GM21423 (cell line): ENCODE data around the gene BMP3.

Experiments used
- ATAC-seq: cut with Tn5 transposase; IDR thresholded peaks from one replicate; pipeline ENCODE4 v1.9.1; 2021; ENCODE audit warnings: mild to moderate bottlenecking, moderate library complexity; ENCODE audit not compliant: unreplicated experiment

The BMP3 gene

DNA sequence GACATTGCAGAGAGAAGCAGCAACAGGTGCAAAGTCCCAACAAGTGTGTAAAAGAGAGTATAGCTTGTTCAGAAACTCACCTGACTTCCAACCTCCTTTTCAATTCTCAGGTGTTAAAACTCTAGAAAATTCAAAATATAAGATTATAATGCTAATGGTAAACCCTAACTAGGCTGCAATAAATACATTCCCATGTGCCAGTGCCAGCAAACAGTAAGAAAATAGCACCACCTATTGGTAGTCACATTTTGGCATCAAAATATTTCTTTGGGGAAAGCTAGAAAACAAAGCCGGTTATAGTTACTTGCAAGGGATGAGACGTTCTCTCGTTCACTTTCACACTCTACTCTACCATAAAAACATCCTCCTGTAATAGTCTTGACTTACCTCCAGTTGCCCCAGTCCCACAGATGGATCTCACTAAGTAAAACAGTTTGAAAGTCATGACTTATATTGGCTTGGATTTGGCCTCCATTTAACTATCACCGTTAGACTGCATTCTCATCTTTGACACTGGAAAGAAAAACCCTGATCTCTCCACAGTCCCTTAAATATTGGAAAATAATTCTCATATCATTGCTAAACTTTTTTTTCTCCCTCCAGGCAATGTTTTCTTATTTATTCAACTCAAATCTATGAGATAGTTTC is 9.6 kb downstream of the BMP3 start:
- no peak for ATAC-seq

DNA sequence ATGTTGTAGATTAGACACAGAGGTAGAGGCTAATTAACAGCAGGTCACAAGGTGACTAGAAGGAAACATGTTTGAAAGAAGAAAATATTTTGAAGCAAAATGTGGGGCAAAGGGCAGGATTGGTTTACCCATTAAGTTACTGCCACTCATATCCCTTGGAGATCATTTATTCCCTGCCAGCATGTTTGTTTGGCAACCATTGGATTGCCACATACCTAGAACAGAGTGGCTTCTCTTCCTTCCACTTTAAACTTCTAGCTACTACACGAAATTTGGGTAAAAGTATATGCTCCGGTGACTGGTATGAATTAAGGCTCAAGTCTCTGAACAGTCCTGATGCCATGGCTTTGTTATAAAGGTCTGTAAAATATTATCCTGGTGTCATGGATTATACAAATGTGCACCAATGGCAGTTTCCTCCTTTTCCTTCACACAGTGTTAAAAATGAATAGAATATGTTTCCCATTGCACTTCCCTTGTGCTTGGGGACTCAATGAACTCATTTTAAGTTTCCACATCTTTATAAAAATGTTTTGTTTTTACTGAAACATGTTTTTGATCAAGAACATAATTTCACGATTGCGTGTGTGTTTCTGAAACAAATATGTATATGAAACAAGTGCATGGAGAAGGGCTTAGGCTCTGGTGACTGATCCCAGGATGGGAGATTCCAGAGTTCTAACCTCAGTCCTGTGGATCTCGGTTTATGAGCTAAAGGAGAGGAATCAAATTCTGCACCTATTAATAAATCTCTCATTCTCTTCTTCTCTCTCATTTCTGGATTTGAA is 12.3 kb downstream of the BMP3 start:
- ATAC-seq, result no peak

DNA sequence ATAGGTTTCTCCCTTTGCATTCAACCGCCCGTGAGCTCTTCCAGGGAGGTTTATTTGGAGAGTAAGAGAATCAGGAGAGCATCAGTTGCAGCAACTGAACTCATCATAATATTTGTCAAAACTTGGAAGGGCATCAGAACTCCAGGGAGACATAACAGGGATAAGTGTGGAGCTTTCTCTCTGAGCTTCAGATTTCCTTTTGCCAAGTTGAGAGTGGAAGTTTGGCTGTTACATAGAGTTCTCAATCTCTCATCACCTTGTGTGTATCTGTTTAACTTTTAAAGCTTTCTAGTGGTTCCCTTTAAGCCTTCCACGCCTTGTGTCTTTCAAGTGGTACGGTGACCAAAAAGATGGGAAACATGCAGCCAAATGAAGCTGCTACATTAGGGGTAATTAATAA is 18.8 kb downstream of the BMP3 start:
- no peak for ATAC-seq

DNA sequence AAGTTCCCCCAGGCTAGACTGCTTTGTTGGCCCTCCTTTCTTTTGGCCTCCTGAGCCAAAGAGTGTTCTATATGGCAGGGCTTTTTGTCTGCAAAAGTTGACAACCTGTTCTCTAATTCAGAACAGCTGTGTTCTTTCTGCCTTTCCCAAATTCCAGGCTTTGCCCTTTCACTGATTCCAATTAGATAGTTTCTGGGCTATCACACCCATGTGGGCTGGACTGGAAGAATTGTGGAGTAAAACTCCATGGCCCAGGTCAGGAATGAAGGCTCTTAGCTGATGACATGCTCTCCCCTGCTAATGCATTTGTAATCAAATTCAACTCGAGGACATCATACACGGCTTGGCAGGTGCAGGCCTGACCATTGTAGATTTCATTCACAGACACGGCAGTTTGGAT is 19.4 kb downstream of the BMP3 start:
- no peak for ATAC-seq

DNA sequence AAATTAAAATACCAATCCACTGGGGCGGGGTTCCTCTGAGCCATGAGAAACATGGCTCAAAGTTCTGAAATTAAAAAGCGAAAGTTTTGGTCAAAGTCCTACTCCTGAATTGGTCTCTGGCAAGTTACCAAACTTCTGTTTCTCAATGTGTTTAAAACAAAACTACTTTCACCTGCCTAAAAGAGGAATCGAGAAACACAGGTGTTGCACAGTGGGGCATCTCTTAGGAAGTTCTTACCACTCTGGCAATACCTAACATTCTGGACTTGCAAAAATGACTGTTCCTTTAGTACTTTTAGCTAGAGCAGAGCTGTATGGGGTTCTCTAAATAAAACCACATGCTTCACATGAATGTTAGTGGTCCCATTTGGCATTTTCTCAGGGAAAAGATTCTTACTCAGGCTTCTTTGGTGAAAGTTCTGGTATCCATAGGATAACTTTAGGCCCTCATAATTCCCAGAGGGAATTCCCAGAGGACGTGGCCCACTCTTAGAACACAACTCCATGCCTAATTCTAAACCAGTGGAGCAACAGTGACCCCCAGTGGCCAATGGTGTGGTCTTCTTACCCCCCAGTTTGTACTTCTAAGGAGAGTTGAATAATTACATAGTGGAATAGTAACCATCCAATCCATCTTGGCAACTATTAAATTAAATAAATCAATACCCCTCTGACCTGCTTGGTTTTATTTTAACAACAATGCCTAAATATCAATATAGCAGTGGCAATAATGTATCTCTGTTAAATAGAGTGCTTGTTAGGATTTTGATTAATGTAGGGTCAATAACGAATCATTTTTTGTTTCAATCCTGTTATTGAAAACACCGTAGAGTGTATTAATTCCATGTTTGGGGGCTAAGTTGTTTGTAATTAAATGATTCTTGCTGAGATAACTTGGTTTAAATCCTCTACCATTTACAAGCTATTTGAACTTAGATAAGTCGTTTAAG is 21.9 kb downstream of the BMP3 start:
- ATAC-seq, result peak; percentile 99

DNA sequence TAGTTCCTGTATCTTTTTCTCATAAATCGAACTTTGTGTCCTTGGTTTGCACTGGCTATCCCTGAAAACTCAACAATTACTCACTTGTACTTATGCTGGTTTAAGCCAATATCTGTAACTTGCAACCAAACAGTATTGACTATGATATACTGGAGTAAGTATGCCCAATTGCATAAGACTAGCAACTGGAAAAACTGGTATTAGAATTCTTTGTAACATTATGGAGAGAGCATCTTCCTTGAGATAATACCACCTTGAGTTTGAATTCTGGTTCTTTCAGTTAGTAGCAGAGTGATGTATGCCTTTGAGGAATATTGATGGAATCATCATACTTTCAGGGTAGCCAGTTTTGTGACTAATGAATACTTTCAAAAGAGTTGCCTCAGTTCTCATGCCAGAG is 28.1 kb downstream of the BMP3 start:
- no peak for ATAC-seq

DNA sequence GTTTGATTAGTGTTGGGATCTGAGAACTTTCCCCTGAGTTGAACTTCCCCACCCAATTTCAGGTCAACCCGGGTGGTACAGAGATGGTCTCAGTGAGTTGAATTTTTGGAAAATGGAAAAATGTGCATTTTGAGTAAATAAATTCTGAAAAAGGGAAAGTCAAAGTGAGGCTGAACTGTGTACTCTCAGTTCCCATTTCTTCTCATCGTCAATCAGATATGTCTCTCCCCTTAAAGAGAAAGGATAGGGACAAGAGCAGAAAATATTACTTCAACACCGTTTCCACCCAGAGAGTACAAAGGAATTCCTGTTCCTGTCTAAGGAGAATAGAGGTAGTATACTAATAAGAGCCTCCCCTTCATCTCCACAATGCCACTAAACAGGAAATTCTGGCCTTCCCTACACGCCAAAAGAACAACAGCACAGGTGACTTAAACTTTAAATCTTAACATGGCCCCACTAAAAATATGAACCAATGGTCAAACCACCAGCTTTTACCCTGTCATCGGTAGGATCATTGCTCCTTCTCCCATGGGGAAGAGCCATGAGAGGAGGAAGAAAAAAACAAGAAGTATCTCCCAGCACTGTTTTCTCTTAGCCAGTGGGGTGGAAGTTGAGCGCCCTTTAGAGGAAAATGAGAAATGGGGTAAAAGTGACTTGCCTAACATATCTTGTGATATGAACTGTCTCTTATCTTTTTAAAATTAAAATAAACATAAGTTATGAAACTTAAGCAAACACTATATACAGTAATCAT is 30.3 kb downstream of the BMP3 start:
- no peak for ATAC-seq

DNA sequence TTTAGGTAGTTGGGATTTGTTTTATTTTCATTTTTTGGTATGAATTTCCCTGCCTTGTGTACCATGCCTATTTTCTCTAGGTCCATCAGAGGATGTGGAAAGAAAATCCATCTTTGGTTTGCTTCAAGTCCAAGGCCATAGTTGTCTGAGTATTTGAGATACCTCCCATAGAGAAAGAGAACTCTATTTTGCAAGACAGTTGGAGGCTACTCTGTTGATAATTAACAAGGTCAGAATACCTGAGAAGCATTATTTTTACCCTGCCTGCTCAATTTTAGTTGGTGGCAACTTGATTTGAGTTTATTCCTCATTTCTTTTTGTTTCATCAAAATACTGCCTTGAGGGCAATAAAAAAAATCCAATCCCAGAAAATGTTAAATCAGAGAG is 30.8 kb downstream of the BMP3 start:
- ATAC-seq, result no peak

DNA sequence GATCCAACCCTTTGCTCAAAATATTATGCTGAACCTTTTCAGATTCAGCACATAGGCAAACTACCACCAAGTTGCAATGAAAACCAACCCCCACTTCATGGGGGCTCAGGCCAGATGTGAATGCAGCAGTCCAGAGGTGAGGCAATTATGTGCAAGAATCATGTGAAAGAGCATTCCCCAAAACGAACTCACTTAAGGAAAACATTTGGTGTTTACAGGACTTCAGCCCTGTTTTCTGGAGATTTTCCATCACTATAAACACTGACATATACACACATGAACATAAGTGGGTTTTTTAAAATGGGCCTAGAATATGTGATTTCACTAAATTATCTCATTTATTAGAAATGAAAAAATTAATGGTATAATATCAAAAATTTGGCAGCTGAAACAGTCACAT is 31.5 kb downstream of the BMP3 start:
- no peak for ATAC-seq

DNA sequence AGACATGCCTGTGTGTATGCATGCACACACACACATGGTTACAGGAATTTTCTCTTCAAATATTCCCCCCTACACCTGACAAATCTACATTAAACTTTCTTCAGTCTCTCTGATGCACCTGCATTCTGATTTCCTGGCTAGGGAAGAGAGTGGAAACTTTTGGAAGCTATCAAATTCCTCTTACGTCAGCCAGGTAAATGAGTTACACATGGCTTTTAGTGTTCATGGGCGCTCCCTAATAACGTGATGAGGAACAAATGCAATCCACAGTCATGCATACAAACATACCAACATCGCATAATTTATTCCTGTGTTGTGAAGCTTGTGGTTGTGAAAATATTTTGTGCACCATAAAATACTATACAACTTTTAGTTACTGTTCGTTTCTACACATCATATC is 34.9 kb downstream of the BMP3 start:
- no peak for ATAC-seq

DNA sequence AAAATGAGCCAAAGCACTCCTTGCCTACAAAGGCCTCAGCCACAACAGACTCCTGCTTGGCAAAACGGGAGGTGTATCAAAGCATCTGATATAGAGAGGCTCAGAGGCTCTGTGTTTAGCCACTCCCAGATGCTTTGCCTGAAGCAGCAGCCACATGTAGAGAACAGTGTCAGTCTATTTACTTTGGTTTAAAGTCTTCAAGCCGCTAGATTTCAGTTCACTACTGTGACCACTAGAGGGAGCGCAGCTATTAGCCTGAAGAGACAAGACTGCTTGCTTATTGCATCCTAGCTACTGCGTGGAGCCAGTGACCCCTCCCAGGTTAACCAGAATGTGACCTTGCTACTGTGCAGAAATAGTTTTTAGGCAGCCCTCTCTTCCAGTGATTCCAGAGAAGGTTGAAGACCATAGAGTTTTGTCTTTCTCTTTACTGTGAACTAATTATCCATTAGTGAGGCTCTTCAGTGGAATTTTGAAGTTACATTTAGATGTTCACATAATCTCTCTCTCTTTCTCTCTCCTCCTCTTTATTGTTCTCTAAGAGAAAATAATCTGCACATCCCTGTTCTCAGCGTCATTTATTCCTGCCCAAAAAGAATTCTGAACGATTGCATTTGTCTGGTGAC is 39.3 kb downstream of the BMP3 start:
- ATAC-seq, result peak; percentile 98

DNA sequence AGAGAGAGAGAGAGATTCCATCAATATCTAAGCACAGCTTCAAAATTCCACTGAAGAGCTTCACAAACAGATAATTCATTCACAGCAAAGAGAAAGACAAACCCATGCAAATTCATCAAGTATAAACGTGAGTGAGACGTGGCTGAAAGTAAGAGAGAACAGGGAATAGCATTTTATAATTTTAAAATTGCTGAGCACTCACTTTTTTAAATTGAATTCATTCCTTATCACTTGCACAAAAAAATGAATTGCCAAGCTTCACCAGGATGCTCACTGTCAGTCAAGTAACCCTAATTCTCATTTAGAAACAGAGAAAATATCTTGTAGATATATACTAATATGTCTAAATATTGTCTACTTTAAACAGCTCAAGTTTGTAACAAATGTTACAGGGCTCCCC is 40.5 kb downstream of the BMP3 start:
- ATAC-seq, result no peak

DNA sequence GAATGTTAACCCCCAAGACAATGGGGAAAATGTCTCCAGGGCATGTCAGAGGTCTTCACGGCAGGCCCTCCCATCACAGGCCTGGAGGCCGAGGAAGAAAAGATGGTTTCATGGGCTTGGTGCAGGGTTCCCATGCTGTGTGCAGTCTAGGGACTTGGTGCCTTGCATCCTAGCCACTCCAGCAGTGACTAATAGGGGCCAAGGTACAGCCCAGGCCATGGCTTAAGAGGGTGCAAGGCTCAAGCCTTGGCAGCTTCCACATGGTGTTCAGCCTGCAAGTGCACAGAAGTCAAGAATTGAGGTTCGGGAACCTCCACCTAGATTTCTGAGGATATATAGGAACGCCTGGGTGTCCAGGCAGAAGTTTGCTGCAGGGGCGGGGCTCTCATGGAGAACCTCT is 50.6 kb downstream of the BMP3 start:
- no peak for ATAC-seq

DNA sequence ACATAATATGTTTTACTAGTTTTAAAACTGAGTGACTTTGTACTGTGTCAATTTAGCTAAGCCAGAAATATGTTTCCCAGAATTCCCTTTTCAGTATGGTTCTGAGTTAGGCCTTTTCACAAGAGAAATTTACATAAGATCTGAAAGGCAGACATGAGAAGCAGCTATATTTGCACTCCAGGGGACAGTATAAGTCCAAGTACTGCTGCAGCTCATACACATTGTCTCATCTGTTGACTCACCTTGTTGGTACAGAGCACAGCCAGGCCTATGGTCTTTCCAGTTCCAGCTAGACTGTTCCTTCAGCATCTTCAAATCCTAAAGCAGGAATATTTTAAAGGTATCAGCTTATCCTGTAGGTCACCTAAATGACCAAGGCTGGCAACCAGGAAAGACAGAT is 53.5 kb downstream of the BMP3 start:
- no peak for ATAC-seq

DNA sequence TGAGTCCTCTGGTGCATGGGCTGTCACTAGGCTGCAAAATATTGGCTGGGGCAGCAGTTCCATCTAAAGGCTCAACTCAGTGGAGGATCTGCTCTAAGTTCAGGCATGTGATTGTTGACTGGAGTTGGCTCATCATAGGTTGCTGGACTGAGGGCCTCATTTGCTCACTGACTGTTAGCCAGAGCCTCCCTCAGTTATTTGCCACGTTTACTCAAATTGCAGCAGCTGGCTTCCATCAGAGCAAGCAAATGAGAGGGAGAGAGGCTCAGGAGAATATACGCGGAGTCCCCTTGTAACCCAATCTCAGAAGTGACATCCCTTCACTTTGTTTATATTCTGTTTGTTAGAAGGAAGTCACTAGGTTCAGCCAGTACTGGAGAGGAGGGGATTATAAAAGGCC is 54.1 kb downstream of the BMP3 start:
- ATAC-seq, result no peak

DNA sequence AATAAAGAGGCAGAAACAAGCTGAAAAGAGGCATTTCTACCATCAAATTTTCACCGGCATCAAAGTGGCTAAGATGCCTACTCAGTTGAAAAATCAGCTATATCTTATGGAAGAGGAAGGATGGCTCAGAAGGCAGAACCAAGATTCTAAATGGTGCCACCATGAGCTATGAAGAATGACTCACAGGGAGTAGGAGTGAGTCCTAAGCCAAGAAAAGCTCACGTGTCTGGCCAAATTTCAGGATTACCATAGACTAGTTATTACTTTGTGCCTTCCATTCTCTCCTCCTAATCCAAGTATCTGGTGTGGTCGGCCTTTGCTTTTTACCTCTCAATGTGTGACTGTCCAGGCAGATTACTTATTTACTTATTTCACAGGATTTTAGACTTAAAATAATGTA is 54.8 kb downstream of the BMP3 start:
- no peak for ATAC-seq

DNA sequence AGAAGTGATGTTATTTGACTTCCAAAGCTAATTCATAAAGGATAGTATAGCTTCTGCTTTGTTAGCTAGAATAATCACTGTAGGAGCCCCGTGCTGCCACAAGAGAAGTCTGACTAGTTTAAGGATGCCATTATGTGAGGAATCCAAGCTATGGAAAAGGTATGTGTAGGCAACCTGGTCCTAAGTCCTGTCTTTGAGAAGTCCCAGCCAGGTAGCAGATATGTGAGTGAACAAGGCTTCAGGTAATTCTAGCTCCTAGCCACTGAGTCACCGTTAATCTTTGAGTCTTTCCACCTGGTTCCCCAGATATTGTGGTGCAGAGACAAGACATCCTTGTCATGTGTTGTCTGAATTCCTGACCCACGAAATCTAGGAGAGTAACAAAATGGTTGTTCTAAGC is 55.5 kb downstream of the BMP3 start:
- ATAC-seq, result no peak

DNA sequence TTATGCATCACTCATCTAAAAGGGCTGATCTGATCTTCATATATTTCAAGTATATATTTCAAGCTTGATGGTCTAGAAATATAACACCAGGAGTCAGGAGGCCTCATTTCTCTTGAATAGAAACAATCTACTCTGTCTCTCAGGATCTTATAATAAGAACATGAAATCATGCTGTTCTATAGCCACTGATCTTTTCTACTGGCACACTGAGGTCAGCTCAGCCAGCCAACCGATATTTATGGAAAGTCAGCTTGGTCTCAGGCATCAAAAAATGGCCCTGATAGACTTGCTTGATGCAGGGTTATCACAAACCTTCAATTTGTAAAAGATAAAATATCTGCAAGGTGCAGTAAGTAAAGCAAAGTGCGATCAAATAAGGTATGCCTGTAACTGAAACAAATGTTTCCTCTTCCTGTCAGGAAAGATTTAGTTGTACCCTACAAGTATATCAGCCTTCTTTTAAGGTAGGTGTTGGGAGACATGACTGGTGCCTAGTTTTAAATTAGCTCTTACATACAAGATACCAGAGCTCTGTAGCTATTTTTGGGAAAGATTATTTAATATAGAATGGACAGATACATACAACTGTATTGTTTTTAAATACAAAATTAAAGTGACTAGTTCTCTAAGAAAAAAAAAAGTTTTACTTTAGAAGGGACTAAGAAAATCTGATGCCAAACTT is 63.4 kb downstream of the BMP3 start:
- no peak for ATAC-seq

DNA sequence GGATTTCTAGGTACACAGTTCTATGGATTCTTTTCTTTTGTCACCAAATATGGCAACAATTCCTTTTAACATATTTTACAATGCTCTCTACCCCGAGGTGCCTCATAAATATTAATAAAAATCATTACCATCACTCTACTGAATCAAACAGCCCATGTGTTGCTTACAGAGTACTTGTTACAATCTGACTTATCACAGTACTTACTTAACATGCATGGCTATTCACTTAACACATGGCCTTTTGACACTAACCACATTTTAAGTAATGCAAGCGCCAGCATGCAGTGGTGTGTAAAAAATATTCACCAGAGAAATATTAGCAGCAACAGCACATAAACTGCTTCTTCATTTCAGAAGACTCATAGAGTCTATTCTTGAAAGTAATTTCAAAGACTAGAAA is 64.9 kb downstream of the BMP3 start:
- no peak for ATAC-seq

DNA sequence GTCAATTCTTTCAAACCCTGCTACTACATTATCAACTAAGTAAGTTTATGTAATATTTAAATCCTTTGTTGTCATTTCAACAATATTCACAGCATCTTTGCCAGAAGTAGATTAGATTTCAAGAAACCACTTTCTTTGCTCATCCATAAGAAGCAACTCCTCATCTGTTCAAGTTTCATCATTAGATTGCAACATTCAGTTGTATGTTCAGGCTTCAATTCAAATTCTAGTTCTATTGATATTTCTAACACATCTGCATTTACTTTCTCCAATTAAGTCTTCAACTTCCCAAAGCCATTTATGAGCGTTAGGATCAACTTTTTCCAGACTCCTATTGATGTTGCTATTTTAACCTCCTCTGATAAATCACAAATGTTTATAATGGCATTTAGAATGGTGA is 66.1 kb downstream of the BMP3 start:
- no peak for ATAC-seq
